Measurements from ENCODE around the gene RTRAF.

RTRAF gene

GRCh38 chr14:52026017-52026660 lies 36.8 kb downstream of the RTRAF start:
- TF ChIP-seq CTCF (IDR thresholded peaks at IDR 0.05; ENCODE audit: low read depth, low read length) = no peak
- no peak for DNase-seq (ENCODE audit: extremely low read depth, low read depth)

- no peak for TF ChIP-seq CTCF (IDR thresholded peaks at IDR 0.05; ENCODE audit: low read depth, low read length)
- no peak for DNase-seq (ENCODE audit: extremely low read depth, low read depth)
These were observed 37.6 kb downstream of the RTRAF start for GRCh38 chr14:52026901-52027300.

GRCh38 chr14:52029881-52030280 lies 40.5 kb downstream of the RTRAF start:
- TF ChIP-seq CTCF (IDR thresholded peaks at IDR 0.05; ENCODE audit: low read depth, low read length) = no peak
- no peak for DNase-seq (ENCODE audit: extremely low read depth, low read depth)

GRCh38 chr14:52031781-52032180 lies 42.4 kb downstream of the RTRAF start:
- TF ChIP-seq CTCF (IDR thresholded peaks at IDR 0.05; ENCODE audit: low read depth, low read length) = no peak

GRCh38 chr14:52032204-52032801 lies 43.0 kb downstream of the RTRAF start:
- no peak for DNase-seq (ENCODE audit: extremely low read depth, low read depth)
- no peak for TF ChIP-seq CTCF (IDR thresholded peaks at IDR 0.05; ENCODE audit: low read depth, low read length)

More at GRCh38 chr14:52031781-52032180, 42.4 kb downstream of the RTRAF start:
- DNase-seq (ENCODE audit: extremely low read depth, low read depth) = peak; percentile 87

- DNase-seq (ENCODE audit: extremely low read depth, low read depth) = peak; percentile 52
- TF ChIP-seq CTCF (IDR thresholded peaks at IDR 0.05; ENCODE audit: low read depth, low read length) = no peak
These were observed 43.8 kb downstream of the RTRAF start for GRCh38 chr14:52033101-52033642.

GRCh38 chr14:52039124-52039815 lies 49.9 kb downstream of the RTRAF start:
- DNase-seq (ENCODE audit: extremely low read depth, low read depth) = no peak
- no peak for TF ChIP-seq CTCF (IDR thresholded peaks at IDR 0.05; ENCODE audit: low read depth, low read length)
